GM12891 (cell line): Measurements from ENCODE around the gene FGF4.

Source experiments
- POLR2A ChIP-seq: IDR thresholded peaks from 2 replicates; pipeline ENCODE4 v1.6.1; 2011; ENCODE audit warnings: low read depth, low read length, control low read depth
- POLR2AphosphoS5 ChIP-seq: IDR thresholded peaks from 2 replicates; pipeline ENCODE4 v1.6.1; 2011; ENCODE audit warnings: low read depth, low read length, control low read depth

DNA sequence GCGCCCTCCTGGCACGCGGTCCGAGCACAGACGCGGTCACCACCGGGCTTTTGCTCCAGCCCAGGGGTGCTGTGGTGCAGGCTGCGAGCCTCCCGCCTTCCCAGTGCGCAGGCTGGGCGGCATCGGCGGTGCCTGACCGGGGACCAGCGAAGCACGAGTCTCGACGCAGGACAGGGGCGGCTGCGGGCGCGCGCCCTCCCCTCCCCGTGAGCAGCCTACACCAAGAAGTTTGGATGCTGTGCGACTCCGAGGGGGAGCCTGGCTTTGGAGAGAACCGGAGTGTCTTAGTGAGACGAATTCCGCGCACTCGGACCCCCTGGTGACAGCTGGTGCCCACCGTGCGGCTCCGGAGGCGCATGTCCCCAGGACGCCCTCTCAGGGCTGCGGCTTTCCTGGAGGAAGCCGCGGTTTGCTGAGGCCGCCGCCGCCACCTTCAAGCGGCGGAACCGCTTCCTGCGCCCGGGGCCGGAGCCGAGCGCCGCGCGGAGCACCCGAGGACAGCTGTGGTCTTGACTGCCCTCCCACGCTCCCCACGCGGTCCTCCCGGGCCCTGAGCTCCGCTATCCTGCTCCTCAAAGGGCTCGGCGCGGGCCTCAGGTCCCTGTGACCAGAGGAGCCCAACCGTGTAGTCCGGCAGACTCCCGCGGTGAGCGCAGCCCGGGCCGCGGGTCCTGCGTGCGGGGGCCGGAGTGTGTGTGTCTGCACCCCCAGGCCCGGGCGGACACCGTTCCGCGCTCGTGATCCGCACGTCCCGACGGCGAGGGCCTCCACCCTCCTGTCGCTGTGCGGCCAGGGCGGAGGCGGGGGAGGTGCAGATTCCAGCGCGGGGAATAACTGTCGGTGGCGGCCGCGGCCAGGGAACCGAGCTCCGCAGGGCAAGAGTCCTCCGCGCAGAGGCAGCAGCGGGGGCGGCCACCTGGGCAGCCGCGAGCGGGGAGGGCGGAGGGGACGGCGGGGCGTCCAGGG, 42.4 kb upstream of the FGF4 start:
- TF ChIP-seq POLR2A (no peak), POLR2AphosphoS5 (no peak)
